Mesendoderm (in vitro differentiated cells): ENCODE results near the gene OS9.

ENCODE experiments used
- DNase-seq: peaks from one replicate; pipeline ENCODE4 v3.0.0; 2013
- H2AK5ac ChIP-seq: 2 replicates; pipeline ENCODE4 v1.6.1; 2013; ENCODE audit warnings: low read length, inconsistent platforms
- H2BK120ac ChIP-seq: 2 replicates; pipeline ENCODE4 v1.6.1; 2013; ENCODE audit warnings: low read depth, mild to moderate bottlenecking, low read length, moderate library complexity, mixed read lengths
- H2BK15ac ChIP-seq: replicated peaks from 2 replicates; pipeline ENCODE4 v1.6.1; 2013; ENCODE audit warnings: low read depth, mild to moderate bottlenecking, moderate library complexity
- H2BK5ac ChIP-seq: 2 replicates; pipeline ENCODE4 v1.6.1; 2013; ENCODE audit warnings: low read length, inconsistent platforms
- H3K18ac ChIP-seq: 2 replicates; pipeline ENCODE4 v1.6.1; 2013; ENCODE audit warnings: mild to moderate bottlenecking, low read length, mixed read lengths
- H3K23ac ChIP-seq: one replicate; pipeline ENCODE4 v1.6.1; 2013; ENCODE audit warnings: low read length
- H3K27ac ChIP-seq: 2 replicates; pipeline ENCODE4 v1.5.1; 2013; ENCODE audit warnings: low read depth, mild to moderate bottlenecking, inconsistent platforms, low read length, moderate library complexity
- H3K27me3 ChIP-seq: 2 replicates; pipeline ENCODE4 v1.6.1; 2013; ENCODE audit warnings: low read length, control low read depth, mild to moderate bottlenecking, inconsistent platforms; ENCODE audit not compliant: insufficient read depth, poor library complexity
- H3K36me3 ChIP-seq: 2 replicates; pipeline ENCODE4 v1.6.1; 2013; ENCODE audit warnings: low read length, inconsistent platforms; ENCODE audit not compliant: control insufficient read depth, insufficient read depth
- H3K4ac ChIP-seq: one replicate; pipeline ENCODE4 v1.6.1; 2013; ENCODE audit warnings: low read depth, mild to moderate bottlenecking, low read length, moderate library complexity
- H3K4me1 ChIP-seq: 2 replicates; pipeline ENCODE4 v1.6.1; 2013; ENCODE audit warnings: low read depth, low read length, inconsistent platforms; ENCODE audit not compliant: control insufficient read depth
- H3K4me2 ChIP-seq: 2 replicates; pipeline ENCODE4 v1.6.1; 2013; ENCODE audit warnings: low read length
- H3K4me3 ChIP-seq: 2 replicates; pipeline ENCODE4 v1.5.1; 2013; ENCODE audit warnings: mild to moderate bottlenecking, low read length
- H3K56ac ChIP-seq: one replicate; pipeline ENCODE4 v1.6.1; 2013; ENCODE audit warnings: low read length
- H3K79me1 ChIP-seq: 2 replicates; pipeline ENCODE4 v1.6.1; 2013; ENCODE audit warnings: low read length, inconsistent platforms
- H3K79me2 ChIP-seq: 2 replicates; pipeline ENCODE4 v1.6.1; 2013; ENCODE audit warnings: mild to moderate bottlenecking, low read length; ENCODE audit not compliant: control insufficient read depth, insufficient read depth
- H3K9ac ChIP-seq: 2 replicates; pipeline ENCODE4 v1.6.1; 2013; ENCODE audit warnings: low read length, inconsistent platforms
- H4K5ac ChIP-seq: one replicate; pipeline ENCODE4 v1.6.1; 2013; ENCODE audit warnings: low read length
- H4K8ac ChIP-seq: one replicate; pipeline ENCODE4 v1.6.1; 2013; ENCODE audit warnings: low read depth, mild to moderate bottlenecking, control low read depth, low read length, moderate library complexity
- WGBS: extraction: QIAGEN DNeasy Blood & Tissue Kit; methylation state at CpG from one replicate; pipeline ENCODE4 v1.1.7; 2013; ENCODE audit warnings: low lambda C conversion rate, missing lambda C conversion rate; ENCODE audit not compliant: insufficient coverage; ENCODE audit errors: extremely low coverage; 5-methylcytosine and 5-hydroxymethylcytosine counted together

OS9 gene

DNA sequence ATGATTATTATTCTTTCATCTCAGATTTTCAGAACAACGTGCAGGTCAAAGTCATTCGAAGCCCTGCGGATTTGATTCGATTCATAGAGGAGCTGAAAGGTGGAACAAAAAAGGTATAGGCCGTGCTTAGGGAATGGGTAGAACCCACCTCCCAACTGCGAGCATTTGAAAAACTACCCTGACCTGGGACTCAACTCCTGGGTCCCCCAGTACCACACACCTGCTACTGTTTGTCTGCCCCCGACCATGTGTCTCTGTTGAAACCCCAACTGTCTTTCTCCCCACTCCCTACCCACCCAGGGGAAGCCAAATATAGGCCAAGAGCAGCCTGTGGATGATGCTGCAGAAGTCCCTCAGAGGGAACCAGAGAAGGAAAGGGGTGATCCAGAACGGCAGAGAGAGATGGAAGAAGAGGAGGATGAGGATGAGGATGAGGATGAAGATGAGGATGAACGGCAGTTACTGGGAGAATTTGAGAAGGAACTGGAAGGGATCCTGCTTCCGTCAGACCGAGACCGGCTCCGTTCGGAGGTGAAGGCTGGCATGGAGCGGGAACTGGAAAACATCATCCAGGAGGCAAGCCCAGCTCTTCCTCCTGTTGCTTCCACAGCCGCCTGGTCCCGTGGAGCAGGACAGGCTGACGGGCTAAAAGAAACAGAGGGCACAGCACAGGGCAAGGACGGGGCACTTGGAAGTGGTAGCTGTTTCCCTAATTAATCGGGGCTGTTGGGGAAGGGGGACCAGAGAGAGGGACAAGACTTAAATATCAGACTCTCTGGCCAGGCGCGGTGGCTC is 24.1 kb downstream of the OS9 start:
- Histone ChIP-seq H3K27me3 (no peaks in the 10 kb centered on the region), H3K27ac (no peak overlapping the region), H2AK5ac (no peak overlapping the region), H4K8ac (no peak overlapping the region), H3K4ac (no peak overlapping the region), H3K23ac (no peak overlapping the region), H2BK120ac (no peak overlapping the region), H3K79me2 (no peaks in the 10 kb centered on the region), H2BK5ac (no peak overlapping the region), H2BK15ac (no peak overlapping the region), H3K56ac (no peak overlapping the region), H3K9ac (no peak overlapping the region), H4K5ac (no peak overlapping the region), H3K4me1 (no peaks in the 10 kb centered on the region), H3K4me3 (no peak overlapping the region), H3K4me2 (no peak overlapping the region), H3K36me3 (peaks cover 6% of the 10 kb centered on the region), H3K79me1 (no peaks in the 10 kb centered on the region), H3K18ac (no peak overlapping the region)
- DNase-seq: no peak
- 100% methylated on average over 2 of the region's 22 CpGs for WGBS

DNA sequence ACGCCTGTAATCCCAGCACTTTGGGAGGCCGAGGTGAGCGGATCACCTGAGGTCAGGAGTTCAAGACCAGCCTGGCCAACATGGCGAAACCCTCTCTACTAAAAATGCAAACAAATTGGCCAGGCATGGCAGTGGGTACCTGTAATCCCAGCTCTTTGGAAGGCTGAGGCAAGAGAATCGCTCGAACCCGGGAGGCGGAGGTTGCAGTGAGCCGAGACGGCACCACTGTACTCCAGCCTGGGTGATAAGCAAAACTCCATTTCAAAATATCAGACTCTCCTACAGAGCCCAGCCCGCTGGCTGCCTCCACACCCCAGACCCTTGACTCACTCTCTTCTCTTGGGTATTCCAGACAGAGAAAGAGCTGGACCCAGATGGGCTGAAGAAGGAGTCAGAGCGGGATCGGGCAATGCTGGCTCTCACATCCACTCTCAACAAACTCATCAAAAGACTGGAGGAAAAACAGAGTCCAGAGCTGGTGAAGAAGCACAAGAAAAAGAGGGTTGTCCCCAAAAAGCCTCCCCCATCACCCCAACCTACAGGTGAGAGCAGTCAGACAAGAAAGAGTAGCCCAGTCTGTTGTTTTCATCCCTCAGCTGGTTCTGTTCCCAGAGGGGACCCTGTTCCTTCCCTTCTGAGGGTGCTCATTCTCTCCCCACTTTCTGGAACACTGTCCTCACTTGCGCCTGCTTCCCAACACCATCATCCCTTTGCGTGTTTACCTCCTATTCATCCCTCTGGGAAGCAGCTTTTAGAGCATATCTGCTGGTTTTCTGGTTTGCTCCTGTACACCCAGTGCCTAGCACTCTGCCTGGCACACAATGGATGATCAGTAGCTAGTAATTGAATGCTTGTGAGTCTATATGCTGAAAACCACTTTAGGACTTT is 25.0 kb downstream of the OS9 start:
- no peak overlapping the region for H3K4me2 ChIP-seq
- no peak overlapping the region for H2BK120ac ChIP-seq
- H3K4ac ChIP-seq: no peak overlapping the region
- DNase-seq: no peak
- H3K23ac ChIP-seq: no peak overlapping the region
- no peak overlapping the region for H2AK5ac ChIP-seq
- no peak overlapping the region for H3K18ac ChIP-seq
- no peak overlapping the region for H4K5ac ChIP-seq
- H3K36me3 ChIP-seq: peaks cover 6% of the 10 kb centered on the region
- H3K27ac ChIP-seq: no peak overlapping the region
- H3K79me2 ChIP-seq: no peaks in the 10 kb centered on the region
- H4K8ac ChIP-seq: no peak overlapping the region
- H3K4me1 ChIP-seq: no peaks in the 10 kb centered on the region
- H2BK5ac ChIP-seq: no peak overlapping the region
- WGBS: no CpG with 5 or more reads among the region's 15 CpGs
- H3K79me1 ChIP-seq: no peaks in the 10 kb centered on the region
- H3K4me3 ChIP-seq: no peak overlapping the region
- no peak overlapping the region for H2BK15ac ChIP-seq
- H3K27me3 ChIP-seq: no peaks in the 10 kb centered on the region
- no peak overlapping the region for H3K9ac ChIP-seq
- H3K56ac ChIP-seq: no peak overlapping the region

DNA sequence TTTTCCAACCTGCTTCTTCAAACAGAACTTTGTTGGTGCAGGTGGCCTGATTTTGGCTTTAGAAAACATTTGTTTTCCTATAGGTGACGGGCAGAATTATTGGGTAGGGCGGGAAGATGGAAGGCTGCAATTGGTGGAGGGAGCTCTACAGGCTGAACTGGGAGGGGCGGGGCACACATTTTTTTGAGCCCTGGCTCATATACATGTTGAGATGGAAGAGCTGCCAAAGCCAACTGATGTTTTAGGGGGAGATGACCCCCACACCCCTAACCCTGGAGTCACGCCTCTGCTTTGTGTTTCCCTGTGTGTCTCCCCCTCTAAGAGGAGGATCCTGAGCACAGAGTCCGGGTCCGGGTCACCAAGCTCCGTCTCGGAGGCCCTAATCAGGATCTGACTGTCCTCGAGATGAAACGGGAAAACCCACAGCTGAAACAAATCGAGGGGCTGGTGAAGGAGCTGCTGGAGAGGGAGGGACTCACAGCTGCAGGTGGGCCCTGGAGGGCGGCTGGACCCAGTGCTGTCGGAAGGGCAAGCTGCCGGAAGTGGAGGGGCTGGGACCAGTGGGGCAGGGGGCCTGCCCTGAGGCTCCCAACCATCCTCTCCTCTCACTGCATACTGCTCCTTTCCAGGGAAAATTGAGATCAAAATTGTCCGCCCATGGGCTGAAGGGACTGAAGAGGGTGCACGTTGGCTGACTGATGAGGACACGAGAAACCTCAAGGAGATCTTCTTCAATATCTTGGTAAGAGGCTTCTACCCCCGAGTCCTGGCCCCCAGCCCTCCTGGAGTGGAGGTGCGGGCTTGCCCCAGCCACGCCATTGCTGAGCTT is 26.1 kb downstream of the OS9 start:
- Histone ChIP-seq H2AK5ac (no peak overlapping the region), H3K23ac (no peak overlapping the region), H3K36me3 (peaks cover 6% of the 10 kb centered on the region), H2BK15ac (no peak overlapping the region), H3K4me1 (no peaks in the 10 kb centered on the region), H3K4me3 (no peak overlapping the region), H3K27me3 (no peaks in the 10 kb centered on the region), H3K56ac (no peak overlapping the region), H4K5ac (no peak overlapping the region), H3K9ac (no peak overlapping the region), H3K4me2 (no peak overlapping the region), H3K79me1 (no peaks in the 10 kb centered on the region), H3K79me2 (no peaks in the 10 kb centered on the region), H3K18ac (no peak overlapping the region), H4K8ac (no peak overlapping the region), H2BK120ac (no peak overlapping the region), H2BK5ac (no peak overlapping the region), H3K4ac (no peak overlapping the region), H3K27ac (no peak overlapping the region)
- WGBS: no CpG with 5 or more reads among the region's 20 CpGs
- DNase-seq: no peak

DNA sequence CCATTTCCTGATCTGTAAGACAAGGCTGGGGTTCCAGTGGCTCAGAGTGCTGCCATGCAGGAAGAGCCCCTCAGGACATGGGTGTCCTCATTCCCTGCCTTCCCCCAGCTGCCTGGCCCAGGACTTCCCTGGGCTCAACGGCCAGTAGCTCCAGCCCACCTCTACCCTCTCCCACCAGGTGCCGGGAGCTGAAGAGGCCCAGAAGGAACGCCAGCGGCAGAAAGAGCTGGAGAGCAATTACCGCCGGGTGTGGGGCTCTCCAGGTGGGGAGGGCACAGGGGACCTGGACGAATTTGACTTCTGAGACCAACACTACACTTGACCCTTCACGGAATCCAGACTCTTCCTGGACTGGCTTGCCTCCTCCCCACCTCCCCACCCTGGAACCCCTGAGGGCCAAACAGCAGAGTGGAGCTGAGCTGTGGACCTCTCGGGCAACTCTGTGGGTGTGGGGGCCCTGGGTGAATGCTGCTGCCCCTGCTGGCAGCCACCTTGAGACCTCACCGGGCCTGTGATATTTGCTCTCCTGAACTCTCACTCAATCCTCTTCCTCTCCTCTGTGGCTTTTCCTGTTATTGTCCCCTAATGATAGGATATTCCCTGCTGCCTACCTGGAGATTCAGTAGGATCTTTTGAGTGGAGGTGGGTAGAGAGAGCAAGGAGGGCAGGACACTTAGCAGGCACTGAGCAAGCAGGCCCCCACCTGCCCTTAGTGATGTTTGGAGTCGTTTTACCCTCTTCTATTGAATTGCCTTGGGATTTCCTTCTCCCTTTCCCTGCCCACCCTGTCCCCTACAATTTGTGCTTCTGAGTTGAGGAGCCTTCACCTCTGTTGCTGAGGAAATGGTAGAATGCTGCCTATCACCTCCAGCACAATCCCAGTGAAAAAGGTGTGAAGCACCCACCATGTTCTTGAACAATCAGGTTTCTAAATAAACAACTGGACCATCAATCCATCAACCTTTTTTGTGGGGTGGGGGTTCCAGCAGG is 27.0 kb downstream of the OS9 start:
- no peak overlapping the region for H2BK15ac ChIP-seq

More for the DNA sequence above, 27.0 kb downstream of the OS9 start:
- Histone ChIP-seq H3K4ac (no peak overlapping the region), H3K27me3 (no peaks in the 10 kb centered on the region), H2BK5ac (no peak overlapping the region), H3K56ac (no peak overlapping the region), H3K18ac (no peak overlapping the region), H3K79me2 (no peaks in the 10 kb centered on the region), H3K9ac (no peak overlapping the region), H3K36me3 (peaks cover 6% of the 10 kb centered on the region), H3K4me3 (no peak overlapping the region), H2AK5ac (no peak overlapping the region), H3K4me2 (no peak overlapping the region), H4K5ac (no peak overlapping the region), H3K23ac (no peak overlapping the region), H2BK120ac (no peak overlapping the region), H3K79me1 (no peaks in the 10 kb centered on the region), H4K8ac (no peak overlapping the region), H3K27ac (no peak overlapping the region), H3K4me1 (no peaks in the 10 kb centered on the region)
- no peak for DNase-seq
- WGBS: no CpG with 5 or more reads among the region's 11 CpGs
